Activated T-cell treated with anti-CD3 and anti-CD28 coated beads for 4 hours (primary cell): ENCODE results near the gene RC3H1.
"Not testable (repeated sequence)": the region's sequence is repeated elsewhere in the genome, so short reads cannot be mapped to it uniquely, and the experiment has no call there.

Source experiments
- DNase-seq: peaks from one replicate; pipeline ENCODE4 v3.0.0-alpha.2; 2020

RC3H1 gene

DNA sequence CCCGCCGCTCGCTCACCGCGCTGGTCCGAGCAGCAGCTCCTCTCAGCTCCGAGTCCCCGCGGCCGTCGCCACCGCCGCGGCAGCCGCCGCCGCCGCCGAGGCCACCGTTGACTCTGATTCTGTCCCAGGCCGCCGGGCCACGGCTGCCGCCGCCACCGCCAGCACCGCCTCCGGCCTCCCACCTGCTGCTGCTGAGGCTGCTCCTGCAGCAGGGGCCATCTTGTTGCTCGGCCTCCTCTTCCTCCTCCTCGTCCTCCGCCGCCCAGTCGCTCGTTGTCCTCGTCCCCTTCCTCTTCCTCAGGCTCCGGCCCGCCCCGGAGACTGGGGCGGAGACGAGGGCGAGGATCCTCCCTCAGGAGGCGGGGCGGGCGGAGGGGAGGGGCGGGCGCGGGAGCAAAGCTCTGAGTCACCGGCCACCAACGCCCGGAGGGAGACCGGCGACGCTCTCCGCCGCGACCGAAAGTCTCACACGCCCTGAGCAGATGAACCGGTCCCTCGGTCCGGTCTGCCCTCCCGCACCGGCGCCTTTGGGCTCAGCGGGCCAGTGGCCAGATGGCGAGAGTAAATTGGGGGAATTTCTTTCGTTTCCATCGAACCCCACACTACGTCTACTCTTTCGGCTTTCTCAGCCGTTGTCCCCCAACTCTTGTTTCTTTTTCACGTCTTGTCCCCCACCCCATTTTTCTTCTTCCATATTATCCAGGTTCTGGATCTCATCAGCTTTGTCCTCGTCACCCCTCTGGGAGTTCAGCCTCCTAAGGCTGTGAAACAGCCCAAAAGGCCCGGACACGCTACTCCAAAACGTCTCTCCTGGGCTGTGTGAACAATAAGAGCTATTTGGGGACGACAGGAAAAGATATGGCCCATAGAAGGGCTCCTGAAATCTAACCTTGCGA is at the start of gene RC3H1:
Gene RC3H1, minus strand, starts transcription at position 278 of the 896 bp plus-strand sequence. CDS start 29,372 bp downstream, outside the sequence.
- peak; percentile 85 for DNase-seq

DNA sequence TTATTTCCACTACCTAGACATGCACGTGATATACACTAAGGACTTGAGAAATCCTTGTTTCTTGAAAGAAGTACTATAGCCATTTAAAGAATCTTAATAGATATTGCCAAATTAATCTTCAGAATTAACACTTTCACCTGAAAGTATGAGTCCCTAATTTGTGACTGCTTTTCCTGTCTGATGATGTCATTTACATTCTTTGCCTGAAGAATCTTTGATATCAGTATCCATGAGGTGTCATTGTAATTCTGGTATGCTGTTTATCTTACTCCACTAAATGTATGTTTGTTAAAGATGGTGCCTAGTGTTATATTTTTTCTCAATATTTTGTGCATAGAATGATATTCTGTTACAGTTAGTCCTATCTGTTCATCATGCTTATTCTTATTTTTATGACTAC is 48.5 kb upstream of the RC3H1 start:
- DNase-seq, result no peak

GRCh38 chr1:174068000-174068399 is 45.8 kb upstream of the RC3H1 start:
- DNase-seq, result no peak

DNA sequence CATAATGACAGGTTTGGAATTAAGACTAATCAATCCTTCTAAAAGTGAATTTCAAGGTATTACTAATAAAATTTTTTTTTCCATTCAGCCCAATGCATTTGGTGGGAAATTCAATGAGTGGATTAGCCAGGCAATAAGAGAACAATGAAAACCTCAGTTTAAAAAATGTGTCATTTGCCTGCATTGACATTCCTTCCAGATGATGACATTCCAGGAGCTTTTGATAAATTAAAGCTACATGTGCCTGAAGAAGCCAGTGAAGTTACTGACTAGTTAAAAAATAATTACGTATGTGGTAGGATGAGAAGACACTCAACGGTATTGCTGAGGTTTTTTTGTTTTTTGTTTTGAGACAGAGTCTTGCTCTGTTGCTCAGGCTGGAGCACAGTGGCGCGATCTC is 37.9 kb upstream of the RC3H1 start:
- no peak for DNase-seq

GRCh38 chr1:174058624-174059023 is 36.5 kb upstream of the RC3H1 start:
- DNase-seq, result no peak

GRCh38 chr1:174056609-174057008 is 34.5 kb upstream of the RC3H1 start:
- DNase-seq, result not testable (repeated sequence)

- DNase-seq, result not testable (repeated sequence)
Observed at GRCh38 chr1:174055797-174056196, 33.6 kb upstream of the RC3H1 start.

GRCh38 chr1:174053826-174054225 is 31.7 kb upstream of the RC3H1 start:
- DNase-seq, result no peak

GRCh38 chr1:174052621-174053020 is 30.5 kb upstream of the RC3H1 start:
- no peak for DNase-seq

DNA sequence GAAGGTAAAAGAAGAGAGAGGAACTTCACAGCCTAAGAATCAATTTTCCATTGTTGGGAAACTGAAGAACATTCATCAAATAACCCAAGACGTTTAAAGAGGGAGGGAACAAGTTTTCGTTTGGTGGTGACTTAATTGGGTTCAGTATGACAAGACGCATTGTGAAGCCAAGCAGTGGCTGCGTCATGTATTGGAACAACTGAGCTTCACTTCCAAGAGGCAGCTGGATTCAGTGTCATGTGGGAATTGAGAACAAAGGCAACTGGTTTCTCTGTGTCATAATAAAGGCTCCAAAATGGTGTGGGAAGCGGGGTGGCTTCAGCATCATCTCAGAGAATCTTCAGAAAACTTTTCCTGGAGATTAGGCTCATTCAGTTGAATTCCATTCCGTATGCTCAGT is 29.8 kb upstream of the RC3H1 start:
- DNase-seq, result no peak

DNA sequence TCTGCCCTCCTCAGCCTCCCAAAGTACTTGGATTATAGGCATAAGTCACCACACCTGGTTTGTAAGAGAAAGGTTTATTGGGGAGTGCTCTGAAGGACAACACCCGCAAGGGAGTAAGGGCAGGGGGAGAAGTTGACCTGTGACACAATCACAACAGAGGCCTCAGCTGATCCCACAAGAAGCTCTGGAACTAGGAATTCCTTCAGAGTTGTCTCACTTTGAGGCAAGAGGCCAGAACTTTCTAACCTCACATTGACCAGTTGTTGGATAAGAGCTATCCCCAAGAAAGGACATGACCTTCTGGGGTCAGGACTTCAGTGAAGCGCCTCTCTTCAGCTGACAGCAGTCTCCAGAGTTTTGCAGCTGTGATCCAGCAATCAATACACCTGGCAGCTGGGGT is 27.4 kb upstream of the RC3H1 start:
- no peak for DNase-seq

GRCh38 chr1:174044418-174045222 is 22.5 kb upstream of the RC3H1 start:
- no peak for DNase-seq

DNA sequence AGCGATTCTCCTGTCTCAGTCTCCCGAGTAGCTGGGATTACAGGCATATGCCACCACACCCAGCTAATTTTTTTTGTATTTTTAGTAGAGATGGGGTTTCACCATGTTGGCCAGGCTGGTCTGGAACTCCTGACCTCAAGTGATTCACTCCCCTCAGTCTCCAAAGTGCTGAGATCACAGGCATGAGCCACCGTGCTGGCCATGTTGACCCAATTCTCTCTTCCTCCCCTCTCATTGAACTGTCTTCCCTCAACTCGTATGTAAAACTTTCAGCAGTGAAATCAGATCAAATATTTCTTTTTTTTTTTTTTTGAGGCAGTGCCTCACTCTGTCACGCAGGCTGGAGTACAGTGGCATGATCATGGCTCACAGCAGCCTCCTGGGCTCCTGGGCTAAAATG is 20.4 kb upstream of the RC3H1 start:
- DNase-seq, result not testable (repeated sequence)

GRCh38 chr1:174041369-174041768 is 19.2 kb upstream of the RC3H1 start:
- no peak for DNase-seq

GRCh38 chr1:174040387-174040786 is 18.2 kb upstream of the RC3H1 start:
- no peak for DNase-seq

DNA sequence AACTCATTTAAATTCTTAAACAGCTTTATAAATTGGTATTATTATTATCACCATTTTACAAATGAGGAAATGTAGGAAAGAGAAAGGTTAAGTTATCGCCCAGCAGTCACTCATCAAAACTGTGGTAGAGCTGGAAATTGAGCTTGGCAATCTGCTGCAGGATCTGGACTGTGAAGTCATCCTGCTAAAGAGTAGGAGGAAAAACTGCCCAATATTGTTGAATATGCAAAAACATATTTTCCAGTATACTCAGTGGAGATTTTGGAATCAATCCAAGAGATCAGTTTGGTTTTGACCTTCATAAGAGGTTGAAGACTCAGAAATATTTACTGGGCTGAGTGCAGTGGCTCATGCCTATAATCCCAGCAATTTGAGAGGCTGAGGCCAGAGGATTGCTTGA is 16.9 kb upstream of the RC3H1 start:
- DNase-seq, result no peak

DNA sequence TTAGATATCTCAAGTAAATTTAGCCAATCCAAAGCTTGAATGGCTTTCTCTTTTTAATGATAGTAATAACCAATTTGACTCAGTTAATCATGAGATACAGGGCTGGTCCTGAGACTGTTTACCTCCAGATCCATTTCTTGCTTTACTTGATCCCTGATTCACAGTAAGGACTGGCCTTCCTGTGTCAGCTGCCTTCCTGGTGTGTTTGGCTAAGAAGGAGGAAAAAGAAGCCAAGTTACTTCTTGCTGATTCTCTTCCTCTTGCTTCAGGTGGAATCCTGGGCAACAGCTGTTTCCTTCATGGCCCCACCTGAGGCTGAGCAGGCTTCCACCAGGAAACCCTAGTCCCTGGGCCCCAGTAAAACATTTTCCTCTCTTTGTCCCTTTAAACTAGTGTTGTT is 14.6 kb upstream of the RC3H1 start:
- DNase-seq, result no peak

DNA sequence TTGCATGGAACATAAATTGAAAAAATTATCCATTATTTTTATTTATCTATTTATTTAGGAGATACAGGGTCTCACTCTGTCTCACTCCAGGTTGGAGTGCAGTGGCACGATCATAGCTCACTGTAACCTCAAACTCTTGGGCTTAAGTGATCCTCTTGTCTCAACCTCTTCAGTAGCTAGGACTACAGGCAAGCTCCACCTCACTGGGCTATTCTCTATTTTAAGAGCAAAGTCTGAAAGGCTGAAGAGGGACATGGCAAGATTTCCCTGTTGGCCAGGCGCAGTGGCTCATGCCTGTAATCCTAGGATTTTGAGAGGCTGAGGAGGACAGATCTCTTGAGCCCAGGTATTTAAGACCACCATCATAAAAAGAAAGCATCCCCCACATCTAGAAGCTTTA is 14.0 kb upstream of the RC3H1 start:
- DNase-seq, result no peak

- no peak for DNase-seq
Observed at GRCh38 chr1:174032671-174033222, 10.6 kb upstream of the RC3H1 start.

GRCh38 chr1:174031099-174031498 is 8.9 kb upstream of the RC3H1 start:
- DNase-seq, result no peak

DNA sequence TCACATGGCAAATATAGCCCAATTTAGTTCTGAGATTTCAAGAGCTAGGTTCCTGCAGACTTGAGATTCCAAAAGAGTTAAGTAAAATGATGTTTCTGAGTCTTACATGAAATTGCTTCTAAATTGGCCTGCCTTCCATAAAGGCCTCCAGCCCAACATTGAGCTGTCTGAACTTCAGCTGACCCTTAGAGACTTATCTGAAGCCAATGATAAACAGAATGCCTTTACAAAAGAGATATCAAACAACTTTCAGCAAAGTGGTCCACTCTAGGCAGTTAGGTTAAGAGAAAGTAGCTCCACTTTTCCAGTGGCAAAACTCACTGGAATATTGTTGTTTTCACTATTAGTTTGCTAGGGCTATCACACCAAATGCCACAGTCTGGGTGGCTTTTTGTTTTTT is 6.3 kb upstream of the RC3H1 start:
- DNase-seq, result no peak

- no peak for DNase-seq
Observed at GRCh38 chr1:174023440-174023839, 1.3 kb upstream of the RC3H1 start.

- no peak for DNase-seq
Observed at GRCh38 chr1:174022976-174023277, 770 bp upstream of the RC3H1 start.

- DNase-seq, result peak; percentile 19
Observed at GRCh38 chr1:174021591-174022079, 522 bp downstream of the RC3H1 start.
